Memory B cell (primary cell): ENCODE measurements around the gene CES3.

Source experiments
- ATAC-seq: fragments of 150-1000 bp; cut with Tn5 transposase; 2 replicates; pipeline ENCODE4 v1.10.0; 2021; ENCODE audit warnings: low read depth, mild to moderate bottlenecking, moderate library complexity
- DNase-seq, 2 donors: peaks; one replicate each; pipeline ENCODE4 v3.0.0; 2022; ENCODE audit warnings: low spot score in 2 of 2
- H3K27ac Mint-ChIP-seq: one replicate; pipeline ENCODE4 v1.8.0; 2022; ENCODE audit warnings: mild to moderate bottlenecking, moderate library complexity, mixed read lengths
- H3K27me3 Mint-ChIP-seq: one replicate; pipeline ENCODE4 v1.8.0; 2022; ENCODE audit warnings: mixed read lengths
- H3K36me3 Mint-ChIP-seq: one replicate; pipeline ENCODE4 v1.8.0; 2022; ENCODE audit warnings: mild to moderate bottlenecking, mixed read lengths
- H3K4me1 Mint-ChIP-seq: one replicate; pipeline ENCODE4 v1.8.0; 2022; ENCODE audit warnings: mixed read lengths
- H3K4me3 Mint-ChIP-seq: one replicate; pipeline ENCODE4 v1.8.0; 2022; ENCODE audit warnings: mild to moderate bottlenecking, moderate library complexity, mixed read lengths
- H3K9me3 Mint-ChIP-seq: one replicate; pipeline ENCODE4 v1.8.0; 2022; ENCODE audit warnings: mixed read lengths

CES3 gene

GRCh38 chr16:67000384-67001351 is 39.6 kb downstream of the CES3 start:
- DNase-seq: peak; percentile 37 to 66
- Mint-ChIP-seq H3K9me3 (no peaks in the 10 kb centered on the region), H3K27ac (peak overlapping the region; percentile 36), H3K36me3 (peaks cover 2% of the 10 kb centered on the region), H3K27me3 (peaks cover 2% of the 10 kb centered on the region), H3K4me3 (peak overlapping the region; percentile 84), H3K4me1 (peaks cover 11% of the 10 kb centered on the region)
- ATAC-seq: peak; percentile 85

- H3K9me3 Mint-ChIP-seq: no peaks in the 10 kb centered on the region
- no peak for ATAC-seq
- H3K27ac Mint-ChIP-seq: no peak overlapping the region
- H3K4me3 Mint-ChIP-seq: peak overlapping the region; percentile 42
- peaks cover 11% of the 10 kb centered on the region for H3K4me1 Mint-ChIP-seq
- DNase-seq: no peak
- H3K27me3 Mint-ChIP-seq: peaks cover 4% of the 10 kb centered on the region
- H3K36me3 Mint-ChIP-seq: peaks cover 2% of the 10 kb centered on the region
These were observed 40.7 kb downstream of the CES3 start for GRCh38 chr16:67001726-67002125.

- Mint-ChIP-seq H3K4me3 (no peak overlapping the region), H3K4me1 (no peaks in the 10 kb centered on the region), H3K27me3 (peaks cover 2% of the 10 kb centered on the region), H3K9me3 (no peaks in the 10 kb centered on the region), H3K27ac (no peak overlapping the region), H3K36me3 (peaks cover 2% of the 10 kb centered on the region)
- ATAC-seq: no peak
- DNase-seq: no peak
These were observed 46.0 kb downstream of the CES3 start for GRCh38 chr16:67006930-67007658.

- no peak for ATAC-seq
- no peak overlapping the region for H3K27ac Mint-ChIP-seq
- H3K36me3 Mint-ChIP-seq: no peaks in the 10 kb centered on the region
- peaks cover 2% of the 10 kb centered on the region for H3K27me3 Mint-ChIP-seq
- H3K4me3 Mint-ChIP-seq: no peak overlapping the region
- no peaks in the 10 kb centered on the region for H3K4me1 Mint-ChIP-seq
- no peaks in the 10 kb centered on the region for H3K9me3 Mint-ChIP-seq
- DNase-seq: no peak
These were observed 48.1 kb downstream of the CES3 start for GRCh38 chr16:67009158-67009557.

- Mint-ChIP-seq H3K9me3 (no peaks in the 10 kb centered on the region), H3K27ac (no peak overlapping the region), H3K4me1 (peaks cover 4% of the 10 kb centered on the region), H3K36me3 (no peaks in the 10 kb centered on the region), H3K27me3 (no peaks in the 10 kb centered on the region), H3K4me3 (no peak overlapping the region)
- DNase-seq: no peak
- no peak for ATAC-seq
These were observed 50.2 kb downstream of the CES3 start for GRCh38 chr16:67011274-67011673.

- Mint-ChIP-seq H3K4me1 (peaks cover 4% of the 10 kb centered on the region), H3K9me3 (no peaks in the 10 kb centered on the region), H3K4me3 (peak overlapping the region; percentile 41), H3K36me3 (no peaks in the 10 kb centered on the region), H3K27ac (no peak overlapping the region), H3K27me3 (no peaks in the 10 kb centered on the region)
- no peak for DNase-seq
- ATAC-seq: no peak
These were observed 52.3 kb downstream of the CES3 start for GRCh38 chr16:67013233-67013822.

- H3K9me3 Mint-ChIP-seq: no peaks in the 10 kb centered on the region
- H3K27me3 Mint-ChIP-seq: no peaks in the 10 kb centered on the region
- peak overlapping the region; percentile 86 for H3K4me3 Mint-ChIP-seq
- DNase-seq (peak; percentile 31 to 51), ATAC-seq (peak; percentile 62)
- no peak overlapping the region for H3K27ac Mint-ChIP-seq
- H3K36me3 Mint-ChIP-seq: no peaks in the 10 kb centered on the region
- peaks cover 4% of the 10 kb centered on the region for H3K4me1 Mint-ChIP-seq
These were observed 53.0 kb downstream of the CES3 start for GRCh38 chr16:67013823-67014633.

- DNase-seq (no peak), ATAC-seq (no peak)
- no peaks in the 10 kb centered on the region for H3K27me3 Mint-ChIP-seq
- peaks cover 4% of the 10 kb centered on the region for H3K4me1 Mint-ChIP-seq
- H3K9me3 Mint-ChIP-seq: no peaks in the 10 kb centered on the region
- no peaks in the 10 kb centered on the region for H3K36me3 Mint-ChIP-seq
- peak overlapping the region; percentile 86 for H3K4me3 Mint-ChIP-seq
- H3K27ac Mint-ChIP-seq: no peak overlapping the region
These were observed 53.7 kb downstream of the CES3 start for GRCh38 chr16:67014634-67015312.

GRCh38 chr16:67015313-67015731 is 54.3 kb downstream of the CES3 start:
- Mint-ChIP-seq H3K9me3 (no peaks in the 10 kb centered on the region), H3K27me3 (no peaks in the 10 kb centered on the region), H3K27ac (no peak overlapping the region), H3K4me3 (no peak overlapping the region), H3K36me3 (no peaks in the 10 kb centered on the region), H3K4me1 (peaks cover 4% of the 10 kb centered on the region)
- ATAC-seq (no peak), DNase-seq (no peak)

- Mint-ChIP-seq H3K9me3 (no peaks in the 10 kb centered on the region), H3K4me1 (peaks cover 4% of the 10 kb centered on the region), H3K36me3 (no peaks in the 10 kb centered on the region), H3K27ac (no peak overlapping the region), H3K4me3 (no peak overlapping the region), H3K27me3 (peaks cover 3% of the 10 kb centered on the region)
- no peak for DNase-seq
- no peak for ATAC-seq
These were observed 55.1 kb downstream of the CES3 start for GRCh38 chr16:67016143-67016542.

GRCh38 chr16:67016681-67017420 is 55.8 kb downstream of the CES3 start:
- Mint-ChIP-seq H3K27ac (no peak overlapping the region), H3K36me3 (no peaks in the 10 kb centered on the region), H3K4me1 (peaks cover 4% of the 10 kb centered on the region), H3K27me3 (peaks cover 3% of the 10 kb centered on the region), H3K4me3 (no peak overlapping the region), H3K9me3 (no peaks in the 10 kb centered on the region)
- ATAC-seq: no peak
- DNase-seq: no peak

GRCh38 chr16:67017421-67017750 is 56.3 kb downstream of the CES3 start:
- no peak overlapping the region for H3K4me3 Mint-ChIP-seq
- DNase-seq: no peak
- peaks cover 4% of the 10 kb centered on the region for H3K4me1 Mint-ChIP-seq
- H3K27me3 Mint-ChIP-seq: peaks cover 3% of the 10 kb centered on the region
- H3K27ac Mint-ChIP-seq: no peak overlapping the region
- no peaks in the 10 kb centered on the region for H3K36me3 Mint-ChIP-seq
- ATAC-seq: no peak
- H3K9me3 Mint-ChIP-seq: no peaks in the 10 kb centered on the region
